Ectodermal cell (in vitro differentiated cells): Measurements from ENCODE around the gene NR4A2.

Experiments
- H3K27ac ChIP-seq: 2 replicates; pipeline ENCODE4 v1.7.0; 2013; ENCODE audit warnings: mild to moderate bottlenecking, low read depth, low read length; ENCODE audit not compliant: insufficient read depth, poor library complexity, severe bottlenecking
- H3K27me3 ChIP-seq: 2 replicates; pipeline ENCODE4 v1.7.0; 2013; ENCODE audit warnings: mild to moderate bottlenecking, low read length; ENCODE audit not compliant: insufficient read depth, control insufficient read depth, poor library complexity, severe bottlenecking
- H3K36me3 ChIP-seq: one replicate; pipeline ENCODE4 v1.7.0; 2013; ENCODE audit warnings: low read length; ENCODE audit not compliant: control insufficient read depth, insufficient read depth
- H3K4me1 ChIP-seq: one replicate; pipeline ENCODE4 v1.7.0; 2013; ENCODE audit warnings: low read length; ENCODE audit not compliant: control insufficient read depth, insufficient read depth
- H3K4me3 ChIP-seq: 2 replicates; pipeline ENCODE4 v1.7.0; 2013; ENCODE audit warnings: low read depth, low read length, control low read depth; ENCODE audit not compliant: insufficient read depth
- H3K9me3 ChIP-seq: 2 replicates; pipeline ENCODE4 v1.7.0; 2013; ENCODE audit warnings: mild to moderate bottlenecking, low read length, moderate library complexity; ENCODE audit not compliant: control insufficient read depth
- WGBS, 2 experiments: methylation state at CpG; one replicate each; pipeline ENCODE4 v1.1.7; 2013; ENCODE audit warnings: missing lambda C conversion rate in 2 of 2; 5-methylcytosine and 5-hydroxymethylcytosine counted together

Gene NR4A2

GRCh38 chr2:156321243-156321904, 11.1 kb downstream of the NR4A2 start:
- H3K27me3 ChIP-seq = peaks cover 44% of the 10 kb centered on the region
- WGBS, 2 experiments = 32 to 43% methylated on average over 29 to 31 of the region's 31 CpGs

GRCh38 chr2:156320486-156321098, 11.9 kb downstream of the NR4A2 start:
- Histone ChIP-seq H3K27me3 (peaks cover 44% of the 10 kb centered on the region), H3K4me3 (no peak overlapping the region), H3K27ac (no peak overlapping the region), H3K9me3 (no peaks in the 10 kb centered on the region), H3K36me3 (no peaks in the 10 kb centered on the region), H3K4me1 (peaks cover 7% of the 10 kb centered on the region)
- WGBS, 2 experiments = 70 to 76% methylated on average over 31 of the region's 31 CpGs

More at GRCh38 chr2:156321243-156321904, 11.1 kb downstream of the NR4A2 start:
- Histone ChIP-seq H3K36me3 (no peaks in the 10 kb centered on the region), H3K9me3 (no peaks in the 10 kb centered on the region), H3K27ac (no peak overlapping the region), H3K4me3 (no peak overlapping the region), H3K4me1 (peaks cover 7% of the 10 kb centered on the region)

- H3K36me3 ChIP-seq = no peaks in the 10 kb centered on the region
- 87 to 90% methylated on average over 47 of the region's 47 CpGs for WGBS, 2 experiments
- no peak overlapping the region for H3K27ac ChIP-seq
- no peaks in the 10 kb centered on the region for H3K9me3 ChIP-seq
- peaks cover 44% of the 10 kb centered on the region for H3K27me3 ChIP-seq
- no peak overlapping the region for H3K4me3 ChIP-seq
- peaks cover 7% of the 10 kb centered on the region for H3K4me1 ChIP-seq
Measured at GRCh38 chr2:156319811-156320485, 12.6 kb downstream of the NR4A2 start.

DNA sequence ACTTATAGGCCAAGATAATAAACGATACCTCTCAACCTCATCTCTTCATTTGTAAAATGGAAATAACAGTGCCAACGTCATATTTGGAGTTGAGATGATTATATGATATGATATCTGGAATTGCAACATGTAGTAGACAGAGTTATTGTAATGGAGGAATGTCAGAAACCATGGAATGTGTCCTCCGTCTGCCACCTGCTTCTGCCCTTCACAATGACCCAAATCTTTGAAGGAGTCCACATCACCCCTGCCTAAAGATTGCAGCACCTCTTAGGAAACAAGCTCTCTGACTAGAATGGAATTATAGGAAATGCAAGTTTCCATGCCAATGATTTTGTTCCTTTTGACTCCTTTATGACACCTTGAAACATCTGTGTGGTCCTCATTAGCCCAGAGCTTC, 14.9 kb downstream of the NR4A2 start:
- no peaks in the 10 kb centered on the region for H3K9me3 ChIP-seq
- 85 to 89% methylated on average over 2 to 3 of the region's 3 CpGs for WGBS, 2 experiments
- H3K27ac ChIP-seq = no peak overlapping the region
- no peak overlapping the region for H3K4me3 ChIP-seq
- peaks cover 30% of the 10 kb centered on the region for H3K27me3 ChIP-seq
- peaks cover 4% of the 10 kb centered on the region for H3K4me1 ChIP-seq
- no peaks in the 10 kb centered on the region for H3K36me3 ChIP-seq

DNA sequence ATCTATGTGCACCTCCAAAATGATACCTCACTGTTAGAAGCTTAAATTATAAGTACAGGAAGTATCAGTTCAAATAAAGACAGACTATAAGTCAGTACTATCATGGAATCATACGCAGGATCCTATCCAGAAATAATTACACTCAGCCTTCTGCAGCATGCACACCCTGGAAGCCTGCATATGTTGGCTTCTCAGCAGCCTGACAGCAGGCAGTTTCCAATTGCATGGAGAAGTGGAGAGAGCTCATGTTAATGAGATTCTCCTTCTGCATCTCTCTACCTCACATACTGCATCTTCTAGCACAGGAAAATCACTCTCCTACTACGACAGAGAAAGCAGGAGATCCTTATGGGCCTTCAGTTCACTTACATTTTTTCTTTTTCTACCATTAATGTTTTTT, 20.5 kb downstream of the NR4A2 start:
- 76 to 83% methylated on average over 2 of the region's 2 CpGs for WGBS, 2 experiments
- Histone ChIP-seq H3K27me3 (no peaks in the 10 kb centered on the region), H3K27ac (no peak overlapping the region), H3K9me3 (no peaks in the 10 kb centered on the region), H3K4me3 (no peak overlapping the region), H3K36me3 (no peaks in the 10 kb centered on the region), H3K4me1 (no peaks in the 10 kb centered on the region)

GRCh38 chr2:156310773-156311172, 21.7 kb downstream of the NR4A2 start:
- no peaks in the 10 kb centered on the region for H3K36me3 ChIP-seq
- no peak overlapping the region for H3K4me3 ChIP-seq

GRCh38 chr2:156309917-156310316, 22.6 kb downstream of the NR4A2 start:
- H3K9me3 ChIP-seq = no peaks in the 10 kb centered on the region
- no peak overlapping the region for H3K27ac ChIP-seq
- H3K4me1 ChIP-seq = no peaks in the 10 kb centered on the region
- H3K36me3 ChIP-seq = no peaks in the 10 kb centered on the region
- WGBS, 2 experiments = 100% methylated on average over 1 of the region's 1 CpG
- no peaks in the 10 kb centered on the region for H3K27me3 ChIP-seq
- no peak overlapping the region for H3K4me3 ChIP-seq

More at GRCh38 chr2:156310773-156311172, 21.7 kb downstream of the NR4A2 start:
- no peak overlapping the region for H3K27ac ChIP-seq
- no peaks in the 10 kb centered on the region for H3K27me3 ChIP-seq
- H3K9me3 ChIP-seq = no peaks in the 10 kb centered on the region
- H3K4me1 ChIP-seq = no peaks in the 10 kb centered on the region

GRCh38 chr2:156309167-156309566, 23.4 kb downstream of the NR4A2 start:
- no peaks in the 10 kb centered on the region for H3K27me3 ChIP-seq
- H3K4me1 ChIP-seq = no peaks in the 10 kb centered on the region
- H3K36me3 ChIP-seq = no peaks in the 10 kb centered on the region
- no peaks in the 10 kb centered on the region for H3K9me3 ChIP-seq
- H3K4me3 ChIP-seq = no peak overlapping the region
- no peak overlapping the region for H3K27ac ChIP-seq

DNA sequence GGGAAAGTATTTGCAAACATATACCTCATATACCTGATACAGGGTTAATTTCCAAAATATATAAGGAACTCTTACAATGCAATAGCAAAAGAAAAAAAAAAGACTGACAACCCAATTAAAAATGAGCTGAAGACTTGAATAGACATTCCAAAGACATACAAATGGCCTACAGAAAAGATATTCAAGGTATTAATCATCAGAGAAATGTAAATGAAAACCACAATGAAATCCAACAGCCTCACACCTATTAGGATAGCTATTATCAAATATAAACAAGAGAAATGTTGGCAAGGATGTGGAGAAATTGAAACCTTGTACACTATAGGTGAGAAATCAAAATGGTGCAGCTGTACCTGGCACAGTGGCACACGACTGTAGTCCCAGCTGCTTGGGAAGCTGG, 25.7 kb downstream of the NR4A2 start:
- Histone ChIP-seq H3K9me3 (no peaks in the 10 kb centered on the region), H3K4me3 (no peak overlapping the region), H3K4me1 (no peaks in the 10 kb centered on the region), H3K36me3 (no peaks in the 10 kb centered on the region), H3K27me3 (no peaks in the 10 kb centered on the region), H3K27ac (no peak overlapping the region)
- 87 to 95% methylated on average over 1 of the region's 1 CpG for WGBS, 2 experiments

- Histone ChIP-seq H3K36me3 (no peaks in the 10 kb centered on the region), H3K9me3 (no peaks in the 10 kb centered on the region), H3K27ac (no peak overlapping the region), H3K4me3 (no peak overlapping the region), H3K4me1 (no peaks in the 10 kb centered on the region), H3K27me3 (no peaks in the 10 kb centered on the region)
Measured at GRCh38 chr2:156305121-156305520, 27.4 kb downstream of the NR4A2 start.
